CD14-positive monocyte (primary cell): ENCODE measurements around the gene HTR2B. TPM values are rescaled to one million over a fixed set of nuclear protein-coding genes. Genes with fewer than 3 reads are reported as not detected.

ENCODE experiments used
- DNase-seq, 3 donors: peaks; one replicate each; pipeline ENCODE4 v3.0.0-alpha.2; 2011 to 2022
- H2AFZ ChIP-seq: 2 replicates; pipeline ENCODE4 v1.6.0; 2012; ENCODE audit warnings: mild to moderate bottlenecking, low read depth, low read length, inconsistent platforms; ENCODE audit not compliant: insufficient read depth, poor library complexity, severe bottlenecking
- H3K27ac ChIP-seq, 2 donors: 1 replicate in 1 of 2; 2 replicates in 1 of 2; pipeline ENCODE4 v1.5.1; 2012 to 2013; ENCODE audit warnings: low read length in 2 of 2, control low read depth in 1 of 2, inconsistent platforms in 1 of 2, low read depth in 1 of 2, mild to moderate bottlenecking in 1 of 2
- H3K27me3 ChIP-seq, 2 donors: one replicate each; pipeline versions ENCODE4 v1.6.0 to v1.6.1; 2011 to 2013; ENCODE audit warnings: low read length in 2 of 2; ENCODE audit not compliant: control insufficient read depth in 2 of 2, insufficient read depth in 2 of 2
- H3K36me3 ChIP-seq, 2 donors: replicated peaks in 1 of 2; 1 replicate in 1 of 2; 2 replicates in 1 of 2; pipeline versions ENCODE4 v1.5.1 to v1.6.1; 2012 to 2013; ENCODE audit warnings: low read length in 2 of 2, control low read depth in 1 of 2, inconsistent platforms in 1 of 2, mild to moderate bottlenecking in 1 of 2; ENCODE audit not compliant: insufficient read depth in 2 of 2, control insufficient read depth in 1 of 2
- H3K4me1 ChIP-seq, 2 donors: 1 replicate in 1 of 2; 2 replicates in 1 of 2; pipeline versions ENCODE4 v1.5.1 to v1.6.1; 2012 to 2013; ENCODE audit warnings: low read length in 2 of 2, control low read depth in 1 of 2, inconsistent platforms in 1 of 2, mild to moderate bottlenecking in 1 of 2, moderate library complexity in 1 of 2; ENCODE audit not compliant: insufficient read depth in 2 of 2, control insufficient read depth in 1 of 2
- H3K4me2 ChIP-seq: replicated peaks from 2 replicates; pipeline ENCODE3; 2012; ENCODE audit warnings: low read length, moderate library complexity, mild to moderate bottlenecking; ENCODE audit not compliant: poor library complexity, severe bottlenecking; ENCODE audit errors: extremely low read depth
- H3K4me3 ChIP-seq, 3 experiments: fragments of 200-600 bp in 1 of 3; sonication (generic) in 1 of 3; replicated peaks in 1 of 3; 1 replicate in 2 of 3; 2 replicates in 1 of 3; pipeline ENCODE4 v1.5.1; 2011 to 2013; ENCODE audit warnings: low read length in 3 of 3, mild to moderate bottlenecking in 3 of 3, control low read depth in 2 of 3, low read depth in 2 of 3, inconsistent platforms in 1 of 3, moderate library complexity in 1 of 3
- H3K79me2 ChIP-seq: 2 replicates; pipeline ENCODE4 v1.6.0; 2012; ENCODE audit warnings: mild to moderate bottlenecking, control low read depth, inconsistent platforms, low read length, moderate library complexity; ENCODE audit not compliant: insufficient read depth
- H3K9ac ChIP-seq: 2 replicates; pipeline ENCODE4 v1.6.0; 2017; ENCODE audit warnings: low read length, mild to moderate bottlenecking; ENCODE audit not compliant: insufficient read depth, poor library complexity, severe bottlenecking
- H3K9me3 ChIP-seq, 2 donors: replicated peaks in 1 of 2; 1 replicate in 1 of 2; 2 replicates in 1 of 2; pipeline versions ENCODE4 v1.5.1 to v1.6.1; 2012 to 2013; ENCODE audit warnings: low read length in 2 of 2, control low read depth in 1 of 2; ENCODE audit not compliant: control insufficient read depth in 1 of 2, insufficient read depth in 1 of 2
- H4K20me1 ChIP-seq: 2 replicates; pipeline ENCODE4 v1.6.0; 2012; ENCODE audit warnings: mild to moderate bottlenecking, low read length, control low read depth, moderate library complexity; ENCODE audit not compliant: insufficient read depth
- H3K27ac Mint-ChIP-seq, 7 donors: one replicate each; pipeline ENCODE4 v1.8.0; 2020; ENCODE audit warnings: mild to moderate bottlenecking in 7 of 7, mixed read lengths in 7 of 7, moderate library complexity in 6 of 7, inconsistent platforms in 2 of 7
- H3K27me3 Mint-ChIP-seq, 3 donors: one replicate each; pipeline ENCODE4 v1.8.0; 2021 to 2022; ENCODE audit warnings: low read depth in 3 of 3, mild to moderate bottlenecking in 3 of 3, mixed read lengths in 3 of 3, moderate library complexity in 3 of 3, inconsistent platforms in 1 of 3
- H3K36me3 Mint-ChIP-seq, 2 donors: one replicate each; pipeline ENCODE4 v1.8.0; 2020; ENCODE audit warnings: mixed read lengths in 2 of 2, inconsistent platforms in 1 of 2, mild to moderate bottlenecking in 1 of 2
- H3K4me1 Mint-ChIP-seq: one replicate; pipeline ENCODE4 v1.8.0; 2020; ENCODE audit warnings: mild to moderate bottlenecking, mixed read lengths
- H3K4me3 Mint-ChIP-seq, 2 donors: one replicate each; pipeline ENCODE4 v1.8.0; 2020; ENCODE audit warnings: mild to moderate bottlenecking in 2 of 2, mixed read lengths in 2 of 2, moderate library complexity in 1 of 2
- H3K9me3 Mint-ChIP-seq, 7 donors: one replicate each; pipeline ENCODE4 v1.8.0; 2020 to 2022; ENCODE audit warnings: mixed read lengths in 7 of 7, mild to moderate bottlenecking in 6 of 7, moderate library complexity in 6 of 7, inconsistent platforms in 2 of 7
- WGBS: methylation state at CpG from one replicate; pipeline ENCODE4 v1.1.5; 2013; ENCODE audit warnings: missing lambda C conversion rate; ENCODE audit not compliant: insufficient coverage; 5-methylcytosine and 5-hydroxymethylcytosine counted together
- intact Hi-C, 2 donors: fragments of 100-400 bp; cut with micrococcal nuclease; formaldehyde crosslinking; loops; one replicate each; pipeline versions ENCODE4 v1.15.0 to v1.15.1; 2023
- polyA plus RNA-seq, 3 donors: library from polyadenylated mRNA; depleted of rRNA in 1 of 3; unstranded in 2 of 3; stranded (reverse) in 1 of 3; fragments of 300-500 nt in 2 of 3; fragments of >200 nt in 1 of 3; fragmentation: Illumina TruSeq in 2 of 3; gene quantifications; 1 replicate in 2 of 3; 2 replicates in 1 of 3; pipeline ENCODE4 v1.2.3, GENCODE V29; 2012 to 2021
- TF ChIP-seq, protein P1 (sequence below): fragments of 200-600 bp; IDR thresholded peaks from one replicate; pipeline ENCODE4 v1.8.0; 2022; ENCODE audit warnings: antibody characterized with exemption, mild to moderate bottlenecking

The HTR2B gene
- polyA plus RNA-seq, 3 donors: not detected

DNA sequence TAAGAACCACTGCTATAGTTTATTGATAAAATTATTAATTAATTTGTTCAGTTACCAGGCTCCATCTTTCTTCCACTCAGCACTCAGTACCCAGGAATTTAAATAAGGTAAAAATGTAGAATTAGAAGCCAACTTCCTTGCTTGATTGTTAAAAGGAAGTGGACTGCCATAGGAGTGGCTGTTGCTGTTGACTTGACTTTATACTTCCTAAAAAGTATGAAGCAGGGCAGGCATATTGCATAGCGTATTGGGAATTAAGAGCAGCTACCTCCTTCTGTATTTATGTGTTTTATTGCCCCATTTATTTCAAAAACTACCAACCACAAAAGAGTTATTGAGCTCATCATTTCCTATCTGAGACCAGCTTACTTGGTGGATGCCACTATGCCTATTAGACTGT, 40.3 kb downstream of the HTR2B start:
- TF ChIP-seq, protein P1, sequence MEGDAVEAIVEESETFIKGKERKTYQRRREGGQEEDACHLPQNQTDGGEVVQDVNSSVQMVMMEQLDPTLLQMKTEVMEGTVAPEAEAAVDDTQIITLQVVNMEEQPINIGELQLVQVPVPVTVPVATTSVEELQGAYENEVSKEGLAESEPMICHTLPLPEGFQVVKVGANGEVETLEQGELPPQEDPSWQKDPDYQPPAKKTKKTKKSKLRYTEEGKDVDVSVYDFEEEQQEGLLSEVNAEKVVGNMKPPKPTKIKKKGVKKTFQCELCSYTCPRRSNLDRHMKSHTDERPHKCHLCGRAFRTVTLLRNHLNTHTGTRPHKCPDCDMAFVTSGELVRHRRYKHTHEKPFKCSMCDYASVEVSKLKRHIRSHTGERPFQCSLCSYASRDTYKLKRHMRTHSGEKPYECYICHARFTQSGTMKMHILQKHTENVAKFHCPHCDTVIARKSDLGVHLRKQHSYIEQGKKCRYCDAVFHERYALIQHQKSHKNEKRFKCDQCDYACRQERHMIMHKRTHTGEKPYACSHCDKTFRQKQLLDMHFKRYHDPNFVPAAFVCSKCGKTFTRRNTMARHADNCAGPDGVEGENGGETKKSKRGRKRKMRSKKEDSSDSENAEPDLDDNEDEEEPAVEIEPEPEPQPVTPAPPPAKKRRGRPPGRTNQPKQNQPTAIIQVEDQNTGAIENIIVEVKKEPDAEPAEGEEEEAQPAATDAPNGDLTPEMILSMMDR: no peak
- Histone ChIP-seq H3K27ac (no peak overlapping the region), H4K20me1 (no peaks in the 10 kb centered on the region), H2AFZ (no peak overlapping the region), H3K36me3 (peaks cover 91 to 98% of the 10 kb centered on the region in 2 donors), H3K4me3 (no peak overlapping the region), H3K4me2 (no peak overlapping the region), H3K27me3 (no peaks in the 10 kb centered on the region), H3K9me3 (no peaks in the 10 kb centered on the region), H3K4me1 (no peaks in the 10 kb centered on the region), H3K79me2 (no peaks in the 10 kb centered on the region), H3K9ac (no peak overlapping the region)
- no peaks in the 10 kb centered on the region for H3K9me3 Mint-ChIP-seq
- H3K27ac Mint-ChIP-seq: no peak overlapping the region
- no peak overlapping the region for H3K4me3 Mint-ChIP-seq
- WGBS: no CpG with 5 or more reads among the region's 1 CpG
- intact Hi-C loops: loop anchor here in 1 of 2 donors (10.0 kb wide), 1 partner anchor 1280 kb away; no protein-coding TSS in a partner anchor
- peaks cover 2% of the 10 kb centered on the region for H3K4me1 Mint-ChIP-seq
- no peak for DNase-seq
- no peaks in the 10 kb centered on the region for H3K27me3 Mint-ChIP-seq
- H3K36me3 Mint-ChIP-seq: peaks cover 84 to 92% of the 10 kb centered on the region in 2 donors

- peaks cover 84 to 97% of the 10 kb centered on the region in 2 donors for H3K36me3 ChIP-seq
- Mint-ChIP-seq H3K4me3 (no peak overlapping the region), H3K36me3 (peaks cover 72 to 89% of the 10 kb centered on the region in 2 donors), H3K9me3 (peaks cover 0 to 1% (median 0%) of the 10 kb centered on the region in 7 donors), H3K27ac (no peak overlapping the region), H3K27me3 (no peaks in the 10 kb centered on the region), H3K4me1 (peaks cover 18% of the 10 kb centered on the region)
- no peaks in the 10 kb centered on the region for H3K27me3 ChIP-seq
- no peak overlapping the region for H3K4me2 ChIP-seq
- peaks cover 4% of the 10 kb centered on the region for H4K20me1 ChIP-seq
- H3K9me3 ChIP-seq: no peaks in the 10 kb centered on the region
- no peak overlapping the region for H3K27ac ChIP-seq
- H2AFZ ChIP-seq: no peak overlapping the region
- no CpG with 5 or more reads among the region's 1 CpG for WGBS
- no peak overlapping the region for H3K4me3 ChIP-seq
- intact Hi-C loops: no loop called here
- H3K79me2 ChIP-seq: peaks cover under 1% of the 10 kb centered on the region
- no peak overlapping the region for H3K9ac ChIP-seq
- peaks cover 6 to 13% of the 10 kb centered on the region in 2 donors for H3K4me1 ChIP-seq
- TF ChIP-seq, protein P1: no peak
- no peak for DNase-seq
Measured at GRCh38 chr2:231069379-231070054, 55.3 kb downstream of the HTR2B start.
